OCI-LY1 (cell line): ENCODE results near the gene PRRG4.

Source experiments
- H2AFZ ChIP-seq: fragments of 200-600 bp; sonication (generic), shearing (Covaris generic); 2 replicates; pipeline ENCODE4 v1.6.0; 2014; ENCODE audit warnings: antibody characterized with exemption, mild to moderate bottlenecking, low read length
- H3F3A ChIP-seq: fragments of 200-600 bp; sonication (generic), shearing (Covaris generic); 2 replicates; pipeline ENCODE4 v1.6.0; 2014; ENCODE audit warnings: mild to moderate bottlenecking, antibody characterized with exemption, low read length, moderate library complexity; ENCODE audit not compliant: insufficient read depth
- H3K27ac ChIP-seq: fragments of 200-600 bp; sonication (generic); 2 replicates; pipeline ENCODE4 v1.5.1; 2014; ENCODE audit warnings: low read length, mixed run types, mild to moderate bottlenecking, low read depth; ENCODE audit not compliant: poor library complexity, severe bottlenecking
- H3K27me3 ChIP-seq: fragments of 200-600 bp; sonication (generic); 2 replicates; pipeline ENCODE4 v1.6.0; 2014; ENCODE audit warnings: antibody characterized with exemption, mild to moderate bottlenecking, low read length, moderate library complexity; ENCODE audit not compliant: insufficient read depth
- H3K36me3 ChIP-seq: fragments of 200-600 bp; sonication (generic); 2 replicates; pipeline ENCODE4 v1.6.1; 2014; ENCODE audit warnings: mild to moderate bottlenecking, antibody characterized with exemption, low read length, moderate library complexity, mixed read lengths; ENCODE audit not compliant: insufficient read depth
- H3K4me1 ChIP-seq: fragments of 200-600 bp; sonication (generic); 2 replicates; pipeline ENCODE4 v1.5.1; 2014; ENCODE audit warnings: mild to moderate bottlenecking, low read length, moderate library complexity; ENCODE audit not compliant: insufficient read depth, severe bottlenecking
- H3K4me2 ChIP-seq: fragments of 200-600 bp; sonication (generic), shearing (Covaris generic); 2 replicates; pipeline ENCODE4 v1.6.1; 2014; ENCODE audit warnings: low read length
- H3K4me3 ChIP-seq: fragments of 200-600 bp; sonication (generic); 2 replicates; pipeline ENCODE4 v1.5.1; 2014; ENCODE audit warnings: low read length, low read depth, mild to moderate bottlenecking, mixed read lengths; ENCODE audit not compliant: poor library complexity, severe bottlenecking
- H3K79me2 ChIP-seq: fragments of 200-600 bp; shearing (Covaris generic); 2 replicates; pipeline ENCODE4 v1.6.1; 2016; ENCODE audit warnings: mixed run types, low read length, mixed read lengths; ENCODE audit not compliant: insufficient read depth
- H3K9ac ChIP-seq: fragments of 200-600 bp; sonication (generic), shearing (Covaris generic); 2 replicates; pipeline ENCODE4 v1.6.1; 2014; ENCODE audit warnings: mild to moderate bottlenecking, low read length, mixed read lengths
- H3K9me2 ChIP-seq: fragments of 200-600 bp; sonication (generic), shearing (Covaris generic); 2 replicates; pipeline ENCODE4 v1.6.1; 2014; ENCODE audit warnings: low read depth, mild to moderate bottlenecking, low read length, mixed read lengths
- H3K9me3 ChIP-seq: fragments of 200-600 bp; shearing (Covaris generic); 2 replicates; pipeline ENCODE4 v1.6.1; 2014; ENCODE audit warnings: low read length, mixed read lengths
- H4K20me1 ChIP-seq: fragments of 200-600 bp; sonication (generic), shearing (Covaris generic); 2 replicates; pipeline ENCODE4 v1.6.0; 2016; ENCODE audit warnings: mild to moderate bottlenecking, low read length; ENCODE audit not compliant: insufficient read depth
- CTCF ChIP-seq: fragments of 200-600 bp; sonication (generic), shearing (Covaris generic); IDR thresholded peaks from 2 replicates; pipeline ENCODE4 v1.5.1; 2017; ENCODE audit warnings: mild to moderate bottlenecking, antibody characterized with exemption, low read length, moderate library complexity, mixed read lengths
- EZH2 ChIP-seq: fragments of 200-600 bp; sonication (generic), shearing (Covaris generic); IDR thresholded peaks from 2 replicates; pipeline ENCODE4 v1.8.0; 2017; ENCODE audit warnings: borderline replicate concordance, mixed run types, mild to moderate bottlenecking, antibody characterized with exemption, low read length, moderate library complexity, mixed read lengths

The PRRG4 gene

GRCh38 chr11:32819187-32819586 is 10.5 kb upstream of the PRRG4 start:
- H3K79me2 ChIP-seq: no peaks in the 10 kb centered on the region
- TF ChIP-seq CTCF: no peak
- no peak for TF ChIP-seq EZH2
- H4K20me1 ChIP-seq: no peaks in the 10 kb centered on the region
- H3K4me3 ChIP-seq: no peak overlapping the region
- H3K27ac ChIP-seq: no peak overlapping the region
- no peaks in the 10 kb centered on the region for H3K27me3 ChIP-seq
- H2AFZ ChIP-seq: no peak overlapping the region
- H3K9me3 ChIP-seq: no peaks in the 10 kb centered on the region
- H3K9me2 ChIP-seq: no peaks in the 10 kb centered on the region
- no peak overlapping the region for H3K4me2 ChIP-seq
- no peaks in the 10 kb centered on the region for H3K36me3 ChIP-seq
- no peaks in the 10 kb centered on the region for H3K4me1 ChIP-seq
- H3F3A ChIP-seq: no peaks in the 10 kb centered on the region
- no peak overlapping the region for H3K9ac ChIP-seq

GRCh38 chr11:32820497-32820896 is 9.2 kb upstream of the PRRG4 start:
- Histone ChIP-seq H3F3A (no peaks in the 10 kb centered on the region), H3K9ac (no peak overlapping the region), H3K9me3 (no peaks in the 10 kb centered on the region), H2AFZ (no peak overlapping the region), H3K36me3 (no peaks in the 10 kb centered on the region), H3K9me2 (no peaks in the 10 kb centered on the region), H3K79me2 (no peaks in the 10 kb centered on the region), H3K27me3 (no peaks in the 10 kb centered on the region), H3K4me3 (no peak overlapping the region), H3K27ac (no peak overlapping the region), H3K4me2 (no peak overlapping the region), H4K20me1 (no peaks in the 10 kb centered on the region), H3K4me1 (no peaks in the 10 kb centered on the region)
- no peak for TF ChIP-seq CTCF
- no peak for TF ChIP-seq EZH2

DNA sequence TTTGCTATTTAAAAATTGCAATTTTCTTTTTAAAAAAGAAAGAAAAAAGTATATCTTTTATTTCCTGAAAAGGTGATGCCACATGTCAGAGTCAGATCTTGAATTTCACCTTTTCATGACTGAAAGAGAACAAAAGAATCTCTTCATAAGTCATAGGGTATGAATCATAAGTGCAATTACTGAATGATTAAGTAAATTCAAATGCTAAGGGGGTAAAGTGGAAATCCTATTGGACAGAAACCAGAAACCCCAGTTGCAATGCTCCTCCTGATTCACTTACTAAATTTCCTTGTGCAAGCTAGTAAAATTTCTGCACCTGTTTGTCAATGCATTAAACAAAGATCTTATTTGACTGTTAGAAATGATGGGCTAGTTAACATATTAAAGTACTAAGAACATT is 8.2 kb upstream of the PRRG4 start:
- H3K9me3 ChIP-seq: no peaks in the 10 kb centered on the region
- H3K9ac ChIP-seq: no peak overlapping the region
- no peaks in the 10 kb centered on the region for H3K9me2 ChIP-seq
- H2AFZ ChIP-seq: no peak overlapping the region
- H3K79me2 ChIP-seq: no peaks in the 10 kb centered on the region
- no peaks in the 10 kb centered on the region for H3K27me3 ChIP-seq
- no peaks in the 10 kb centered on the region for H3K4me1 ChIP-seq
- H3K4me3 ChIP-seq: no peak overlapping the region
- no peaks in the 10 kb centered on the region for H4K20me1 ChIP-seq
- TF ChIP-seq CTCF: no peak
- no peak for TF ChIP-seq EZH2
- no peak overlapping the region for H3K27ac ChIP-seq
- no peaks in the 10 kb centered on the region for H3F3A ChIP-seq
- no peak overlapping the region for H3K4me2 ChIP-seq
- H3K36me3 ChIP-seq: no peaks in the 10 kb centered on the region
